Right hindlimb (tissue), 1 donor: ENCODE data around the gene VDAC1.
A peak's percentile ranks its signal among the peaks of the same experiment; 100 is the strongest.
"Not testable (repeated sequence)": the region's sequence is repeated elsewhere in the genome, so short reads cannot be mapped to it uniquely, and the experiment has no call there.

ENCODE experiments used
- DNase-seq: peaks from one replicate; pipeline ENCODE4 v3.0.0-alpha.2; 2018

Gene VDAC1

DNA sequence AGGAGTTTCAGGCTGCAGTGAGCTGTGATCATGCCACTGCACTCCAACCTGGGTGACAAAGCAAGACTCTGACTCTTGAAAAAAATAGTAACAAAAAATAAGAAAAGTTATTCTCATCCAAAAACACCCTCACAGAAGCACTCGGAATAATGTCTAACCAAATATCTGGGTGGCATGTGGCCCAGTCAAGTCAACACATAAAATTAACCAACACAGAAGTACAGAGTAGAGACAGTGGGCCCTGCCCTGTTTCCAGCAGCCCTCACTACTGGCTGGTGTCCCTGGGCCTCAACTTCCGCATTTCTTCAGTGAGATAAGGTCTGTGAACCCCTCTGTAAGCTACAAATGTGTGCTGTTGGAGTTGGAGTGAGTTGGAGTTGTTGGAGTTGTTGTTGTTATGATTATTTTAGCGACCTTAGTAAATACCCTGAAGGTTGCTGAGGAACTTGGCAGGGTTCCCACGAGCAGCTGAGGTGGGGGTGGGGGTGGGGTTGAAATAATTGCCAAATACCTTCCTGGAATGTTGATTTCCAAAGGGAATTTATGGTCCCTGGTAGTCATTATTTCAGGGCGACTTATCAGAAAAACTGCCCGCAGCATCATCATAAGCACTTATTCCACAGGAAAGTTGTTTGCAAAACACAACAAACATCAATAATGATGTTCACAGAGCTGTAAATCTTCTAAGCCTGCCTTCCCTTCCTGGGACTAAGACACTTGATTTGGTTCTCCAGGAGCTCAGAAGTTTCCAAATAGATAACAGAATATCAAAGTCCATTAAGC is 66.5 kb downstream of the VDAC1 start:
- no peak for DNase-seq

DNA sequence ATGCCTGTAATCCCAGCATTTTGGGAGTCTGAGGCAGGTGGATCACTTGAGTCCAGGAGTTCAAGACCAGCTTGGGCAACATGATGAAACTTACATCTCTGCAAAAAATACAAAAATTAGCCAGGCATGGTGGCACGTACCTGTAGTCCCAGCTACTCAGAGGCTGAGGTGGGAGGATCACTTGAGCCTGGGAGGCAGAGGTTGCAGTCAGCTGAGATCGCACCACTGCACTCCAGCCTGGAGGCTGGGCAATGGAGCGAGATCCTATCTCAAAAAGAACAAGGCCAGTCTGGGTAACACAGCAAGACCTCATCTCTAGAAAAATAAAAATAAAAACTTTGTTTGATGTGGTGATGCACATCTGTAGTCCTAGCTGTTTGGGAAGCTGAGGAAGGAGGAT is 67.1 kb downstream of the VDAC1 start:
- not testable (repeated sequence) for DNase-seq

DNA sequence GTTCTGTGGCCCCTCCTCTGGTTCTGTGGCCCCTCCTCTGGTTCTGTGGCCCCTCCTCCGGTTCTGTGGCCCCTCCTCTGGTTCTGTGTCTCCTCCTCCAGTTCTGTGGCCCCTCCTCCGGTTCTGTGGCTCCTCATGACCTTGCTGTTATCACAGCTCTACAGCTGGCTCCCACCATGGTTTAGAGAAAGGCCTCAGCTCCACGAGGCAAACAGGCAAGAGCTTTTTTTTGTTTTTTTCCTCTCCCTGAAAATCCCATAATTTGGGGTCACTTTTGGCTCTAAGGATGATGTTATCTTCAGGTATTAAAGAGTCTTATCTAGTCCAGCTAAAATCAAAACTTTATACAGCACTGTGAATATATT is 68.1 kb downstream of the VDAC1 start:
- DNase-seq, result no peak

DNA sequence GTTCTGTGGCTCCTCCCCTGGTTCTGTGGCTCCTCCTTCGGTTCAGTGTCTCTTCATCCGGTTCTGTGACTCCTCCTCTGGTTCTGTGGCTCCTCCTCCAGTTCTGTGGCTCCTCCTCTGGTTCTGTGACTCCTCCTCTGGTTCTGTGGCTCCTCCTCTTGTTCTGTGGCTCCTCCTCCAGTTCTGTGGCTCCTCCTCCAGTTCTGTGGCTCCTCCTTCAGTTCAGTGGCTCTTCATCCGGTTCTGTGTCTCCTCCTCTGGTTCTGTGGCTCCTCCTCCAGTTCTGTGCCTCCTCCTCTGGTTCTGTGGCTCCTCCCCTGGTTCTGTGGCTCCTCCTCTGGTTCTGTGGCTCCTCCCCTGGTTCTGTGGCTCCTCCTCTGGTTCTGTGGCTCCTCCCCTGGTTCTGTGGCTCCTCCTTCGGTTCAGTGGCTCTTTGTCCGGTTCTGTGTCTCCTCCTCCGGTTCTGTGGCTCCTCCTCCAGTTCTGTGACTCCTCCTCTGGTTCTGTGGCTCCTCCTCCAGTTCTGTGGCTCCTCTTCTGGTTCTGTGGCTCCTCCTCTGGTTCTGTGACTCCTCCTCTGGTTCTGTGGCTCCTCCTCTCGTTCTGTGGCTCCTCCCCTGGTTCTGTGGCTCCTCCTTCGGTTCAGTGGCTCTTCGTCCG is 68.7 kb downstream of the VDAC1 start:
- DNase-seq, result not testable (repeated sequence)

DNA sequence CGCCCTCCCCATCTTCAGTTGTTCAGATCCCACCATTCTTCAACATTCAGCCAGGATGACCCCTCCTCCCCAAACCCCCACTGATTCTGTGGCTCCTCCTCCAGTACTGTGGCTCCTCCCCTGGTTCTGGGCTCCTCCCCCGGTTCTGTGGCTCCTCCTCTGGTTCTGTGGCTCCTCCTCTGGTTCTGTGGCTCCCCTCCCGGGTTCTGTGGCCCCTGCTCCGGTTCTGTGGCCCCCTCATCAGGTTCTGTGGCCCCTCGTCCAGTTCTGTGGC is 69.2 kb downstream of the VDAC1 start:
- DNase-seq, result no peak

DNA sequence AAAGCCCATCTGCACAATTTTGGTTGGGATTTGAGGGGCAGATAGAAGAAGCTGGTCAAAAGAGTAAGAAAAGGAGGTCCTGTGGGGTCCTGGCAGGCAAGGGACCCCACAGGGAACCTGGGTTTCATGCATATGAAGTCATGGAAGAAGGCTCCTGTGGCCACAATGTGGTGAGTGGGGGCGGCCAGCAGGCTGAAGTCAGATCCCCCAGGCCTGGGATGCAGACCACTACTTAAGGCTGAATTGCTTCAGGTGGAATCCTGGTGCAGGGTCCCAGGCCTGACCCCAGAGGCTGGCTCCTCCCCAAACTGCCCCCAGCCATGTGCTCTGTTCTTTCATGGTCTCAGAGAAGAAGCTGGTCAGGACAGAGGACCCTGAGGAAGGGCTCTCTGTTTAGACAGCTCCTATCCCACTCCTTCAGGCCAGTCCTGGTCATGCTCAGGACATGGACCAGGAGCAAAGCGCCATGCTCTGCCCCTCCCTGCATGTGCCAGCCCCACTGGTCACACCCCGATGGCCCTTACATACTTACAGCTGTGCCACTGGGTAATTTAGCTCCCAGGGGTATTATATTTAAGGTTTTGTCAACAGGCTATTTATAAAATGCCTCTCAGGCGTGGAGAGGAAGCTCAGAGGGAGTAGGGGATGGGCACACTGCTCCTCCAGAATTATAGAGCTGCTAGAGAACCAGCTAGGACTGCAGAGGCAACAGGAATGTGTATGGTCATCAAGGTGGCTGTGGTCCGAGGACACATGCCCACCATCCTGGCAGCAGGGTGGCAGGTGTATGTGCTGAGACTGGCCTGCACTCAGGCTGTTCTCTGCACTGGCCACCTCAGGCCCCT is 69.7 kb downstream of the VDAC1 start:
- no peak for DNase-seq

DNA sequence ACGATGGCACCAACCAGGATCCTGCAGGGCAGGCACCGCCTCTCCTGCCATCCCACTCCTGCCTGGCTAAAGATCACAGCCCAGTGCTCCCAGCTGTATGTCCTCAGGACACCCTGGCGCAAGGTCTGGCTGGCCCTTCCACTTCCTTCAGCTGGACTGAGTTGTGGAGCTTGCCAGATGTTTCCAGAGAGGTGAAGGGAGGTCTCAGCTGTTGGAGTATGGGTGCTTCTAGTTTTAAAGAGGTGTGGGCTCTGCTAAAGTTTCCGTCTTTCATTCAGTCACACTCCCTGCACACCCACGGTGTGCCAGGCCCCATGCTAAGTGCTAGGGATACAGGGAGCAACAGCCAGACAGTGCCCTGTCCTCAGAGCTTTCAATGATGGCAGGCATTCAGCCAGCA is 70.5 kb downstream of the VDAC1 start:
- DNase-seq, result no peak

DNA sequence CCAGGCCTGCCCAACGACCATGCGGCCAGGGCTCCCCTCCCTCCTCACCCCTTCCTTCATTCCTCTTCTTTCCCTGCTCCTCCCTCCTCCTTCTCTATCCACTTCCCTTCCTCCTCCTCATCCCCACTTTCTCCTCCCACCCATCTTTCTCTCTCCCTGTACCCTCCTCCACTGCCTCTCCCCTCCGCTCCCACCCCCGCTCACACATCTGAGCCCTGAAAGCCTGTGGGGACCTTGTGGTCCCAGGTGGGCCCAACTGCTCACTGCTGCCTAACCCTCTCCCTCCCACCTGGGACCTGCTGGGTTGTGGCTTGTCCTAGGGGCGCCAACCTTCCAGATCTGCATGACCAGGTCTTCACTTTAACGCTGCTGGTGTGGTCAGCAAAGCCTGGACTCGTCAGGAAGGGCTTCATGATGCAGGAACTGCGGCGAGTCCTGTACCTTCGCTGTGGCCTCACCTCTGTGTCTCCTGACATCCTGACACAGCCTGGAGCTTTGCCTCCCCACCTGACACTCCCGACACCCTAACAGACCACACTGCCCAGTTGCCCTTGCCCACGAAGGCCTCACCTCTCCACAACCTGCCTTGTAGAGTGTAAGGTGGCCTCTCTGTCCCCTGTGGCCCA is 71.0 kb downstream of the VDAC1 start:
- no peak for DNase-seq

DNA sequence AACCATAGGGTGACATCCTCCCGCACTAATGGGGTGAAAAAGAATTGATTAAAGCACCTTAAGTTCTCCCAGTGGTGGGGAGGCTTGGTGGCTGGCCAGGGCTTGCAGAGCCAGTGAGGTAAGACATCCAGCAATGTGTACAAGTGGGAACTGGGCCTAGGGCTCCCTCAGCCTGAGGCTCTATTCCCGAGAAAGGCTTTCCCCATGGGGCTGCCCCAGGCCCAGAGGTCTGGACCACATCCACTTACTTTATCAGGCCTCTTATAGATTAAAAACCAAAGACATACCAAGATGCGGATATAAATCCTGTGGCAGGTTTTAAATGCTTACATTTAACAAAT is 71.6 kb downstream of the VDAC1 start:
- no peak for DNase-seq

DNA sequence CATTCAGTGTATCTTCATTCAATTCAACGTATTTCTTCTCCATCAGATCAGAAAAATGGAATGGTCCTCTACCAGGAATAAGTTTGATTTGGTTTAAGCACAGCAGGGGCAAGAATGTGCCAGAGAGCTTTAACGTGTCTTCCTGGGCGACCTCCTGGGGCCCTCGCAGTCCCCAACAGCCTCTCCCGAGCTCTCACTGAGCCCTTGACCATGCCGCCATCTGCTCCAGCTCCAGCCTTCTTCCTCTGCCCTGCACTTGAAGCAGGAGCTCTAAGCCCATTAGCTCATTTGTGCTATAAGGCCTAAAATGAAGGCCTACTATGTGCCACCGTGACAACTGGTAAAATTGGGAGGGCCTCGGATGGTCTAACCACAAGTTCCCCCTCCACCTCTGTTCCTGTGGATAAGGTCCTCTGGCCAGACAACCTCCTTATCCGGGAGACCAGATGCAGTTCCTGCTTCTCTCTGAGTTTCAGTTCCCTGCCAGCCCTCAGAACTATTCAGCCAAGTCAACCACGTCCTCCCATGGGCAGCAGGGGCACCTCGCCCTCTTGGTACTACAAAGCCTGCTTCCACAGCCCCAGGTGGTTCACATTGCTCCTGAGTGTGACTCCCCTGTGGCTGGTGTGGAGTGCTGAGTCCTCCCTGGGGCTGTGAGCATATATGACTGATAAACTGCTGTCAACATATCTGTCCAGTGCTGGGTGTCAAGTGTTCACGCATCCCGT is 72.2 kb downstream of the VDAC1 start:
- no peak for DNase-seq

DNA sequence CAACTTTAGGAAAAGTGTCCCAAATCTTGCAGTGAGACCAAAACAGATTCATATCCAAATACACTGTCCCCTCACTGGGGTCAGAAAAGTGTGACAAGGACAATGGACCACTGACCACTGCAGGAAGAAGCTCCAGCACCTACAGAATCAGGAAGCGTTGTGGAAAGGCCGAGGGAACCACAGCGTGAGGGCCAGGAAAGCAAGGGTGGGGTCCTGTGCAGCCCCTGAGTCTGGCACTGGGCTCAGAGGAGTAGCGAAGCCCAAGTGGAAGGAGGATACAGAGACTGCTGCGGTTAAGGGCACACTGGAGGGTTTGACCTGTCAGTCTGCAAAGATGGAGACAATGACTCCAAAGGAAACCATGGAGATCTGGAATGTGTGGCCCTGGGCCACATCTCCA is 73.2 kb downstream of the VDAC1 start:
- DNase-seq, result no peak

DNA sequence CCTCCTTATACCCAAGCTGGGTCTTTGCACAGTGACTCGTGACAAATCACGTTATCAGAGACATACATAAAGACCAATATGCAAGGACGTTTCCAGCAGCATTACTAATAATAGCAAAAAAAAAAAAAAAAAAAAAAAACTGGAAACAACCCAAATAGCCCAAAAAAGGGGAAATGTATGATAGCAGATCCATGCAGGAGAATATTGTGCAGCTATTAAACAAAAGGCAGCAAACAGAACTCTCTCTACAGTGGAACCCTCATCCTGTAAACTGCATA is 74.0 kb downstream of the VDAC1 start:
- DNase-seq, result no peak

DNA sequence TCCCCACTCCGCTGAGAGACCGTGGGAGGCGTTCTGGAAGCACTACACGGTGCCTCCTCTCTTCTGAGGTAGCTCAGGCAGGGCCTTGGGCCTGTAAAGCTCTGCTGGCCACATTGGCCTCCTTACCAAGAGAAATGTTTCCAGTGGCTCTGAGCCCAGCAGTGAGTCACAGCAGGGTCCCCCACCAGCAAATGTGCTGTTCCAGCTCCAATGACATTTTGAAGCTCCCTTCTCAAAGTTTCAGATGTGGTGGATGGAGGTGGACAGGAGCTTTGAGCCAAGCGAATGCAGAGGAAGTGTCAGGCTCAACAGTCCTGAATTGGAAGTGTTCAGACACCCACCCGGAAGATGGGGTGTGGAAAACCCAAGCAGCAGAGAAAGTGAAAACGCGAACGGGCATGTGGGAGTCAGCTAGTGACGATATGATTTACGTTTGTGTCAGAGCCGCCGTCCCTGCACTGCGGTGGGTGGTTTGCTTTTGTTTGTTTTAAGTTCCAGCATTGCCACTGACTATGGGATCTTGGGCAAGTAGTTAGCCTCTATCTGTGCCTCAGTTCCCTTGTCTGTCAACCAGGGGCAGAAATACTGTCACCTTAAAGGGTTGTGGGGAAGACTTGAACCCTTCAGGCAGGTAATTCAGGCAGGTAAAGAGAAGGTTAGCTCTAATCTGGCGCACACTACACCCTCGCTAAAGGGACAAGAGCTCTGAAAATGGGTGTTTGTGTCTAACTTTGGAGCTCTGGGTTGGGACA is 74.5 kb downstream of the VDAC1 start:
- peak; percentile 51 for DNase-seq

DNA sequence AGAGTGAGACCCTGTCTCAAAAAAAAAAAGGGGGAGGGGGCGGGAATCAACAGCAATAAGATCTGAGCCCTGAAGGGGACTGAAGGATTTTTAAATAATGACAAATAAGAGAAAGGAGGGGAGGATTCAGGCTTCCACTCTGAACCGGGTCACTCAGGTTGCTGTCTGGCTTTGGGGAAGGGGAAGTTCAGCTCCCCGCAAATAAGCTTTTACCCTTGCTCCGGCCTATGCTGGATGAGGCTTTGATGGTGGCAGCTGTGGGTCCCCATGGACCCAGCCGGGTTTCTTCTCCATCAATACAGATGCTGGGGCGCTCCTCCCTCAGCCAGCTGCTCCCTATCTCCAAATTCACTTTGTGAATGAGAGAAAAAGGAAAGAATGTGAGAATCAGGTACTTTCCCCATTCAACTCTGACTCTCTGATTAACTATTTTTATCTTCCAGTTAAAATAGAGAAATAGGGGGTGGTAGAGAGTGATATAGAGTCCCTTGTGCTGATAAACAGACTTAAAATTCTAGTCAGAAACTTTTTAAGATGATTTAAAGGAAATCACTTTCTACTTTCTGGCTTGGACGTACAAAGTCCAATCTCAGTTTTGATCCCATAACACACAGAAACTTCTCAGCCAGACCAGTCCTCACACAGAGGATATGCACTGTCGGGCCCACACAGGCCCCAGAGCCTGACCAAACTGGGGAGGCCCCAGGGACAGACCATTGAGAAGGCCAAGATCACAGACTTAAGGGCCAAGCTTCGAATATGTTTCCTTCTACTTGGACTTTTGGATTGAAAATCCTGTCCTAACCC is 76.0 kb downstream of the VDAC1 start:
- DNase-seq, result no peak

DNA sequence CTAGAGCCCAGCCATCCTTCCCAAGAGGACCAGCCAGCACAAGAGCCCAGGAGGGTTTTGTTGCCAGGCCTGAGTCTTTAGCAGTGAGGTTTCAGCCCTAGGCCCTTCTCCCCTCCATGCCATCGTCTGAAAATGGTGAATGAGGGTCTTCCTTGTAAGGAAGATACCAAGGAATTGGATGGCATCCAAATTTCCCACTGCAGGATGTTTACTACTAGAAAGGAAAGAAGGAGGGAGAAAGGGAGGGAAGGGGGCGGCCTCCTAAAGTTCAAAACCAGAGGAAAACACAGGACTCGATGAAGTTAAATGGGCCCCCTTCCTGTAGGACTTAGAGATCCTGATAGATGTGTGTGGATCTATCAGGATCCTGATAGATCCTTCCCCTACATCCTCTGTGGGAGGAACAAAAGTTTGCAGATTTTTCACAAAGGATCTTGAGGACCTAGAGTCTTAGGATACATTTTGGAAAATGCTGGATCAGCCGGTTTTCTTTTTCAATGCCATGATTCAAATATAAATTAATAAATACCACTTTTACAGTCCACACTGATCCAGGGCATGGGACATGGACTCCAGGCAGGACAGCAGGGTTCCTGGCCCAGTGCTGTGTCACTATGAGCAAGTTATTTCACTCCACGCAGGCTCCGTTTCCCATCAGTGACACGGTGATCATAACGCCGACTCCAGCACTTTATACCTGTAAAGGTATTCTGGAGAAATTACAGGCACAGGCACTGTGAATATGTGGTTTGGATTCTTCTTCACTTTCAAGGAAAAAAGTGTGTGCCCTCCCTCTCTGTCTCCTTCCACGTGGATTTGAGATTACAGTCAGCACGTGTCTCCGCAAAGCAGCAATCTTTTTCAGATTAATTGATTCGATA is 77.2 kb downstream of the VDAC1 start:
- no peak for DNase-seq

DNA sequence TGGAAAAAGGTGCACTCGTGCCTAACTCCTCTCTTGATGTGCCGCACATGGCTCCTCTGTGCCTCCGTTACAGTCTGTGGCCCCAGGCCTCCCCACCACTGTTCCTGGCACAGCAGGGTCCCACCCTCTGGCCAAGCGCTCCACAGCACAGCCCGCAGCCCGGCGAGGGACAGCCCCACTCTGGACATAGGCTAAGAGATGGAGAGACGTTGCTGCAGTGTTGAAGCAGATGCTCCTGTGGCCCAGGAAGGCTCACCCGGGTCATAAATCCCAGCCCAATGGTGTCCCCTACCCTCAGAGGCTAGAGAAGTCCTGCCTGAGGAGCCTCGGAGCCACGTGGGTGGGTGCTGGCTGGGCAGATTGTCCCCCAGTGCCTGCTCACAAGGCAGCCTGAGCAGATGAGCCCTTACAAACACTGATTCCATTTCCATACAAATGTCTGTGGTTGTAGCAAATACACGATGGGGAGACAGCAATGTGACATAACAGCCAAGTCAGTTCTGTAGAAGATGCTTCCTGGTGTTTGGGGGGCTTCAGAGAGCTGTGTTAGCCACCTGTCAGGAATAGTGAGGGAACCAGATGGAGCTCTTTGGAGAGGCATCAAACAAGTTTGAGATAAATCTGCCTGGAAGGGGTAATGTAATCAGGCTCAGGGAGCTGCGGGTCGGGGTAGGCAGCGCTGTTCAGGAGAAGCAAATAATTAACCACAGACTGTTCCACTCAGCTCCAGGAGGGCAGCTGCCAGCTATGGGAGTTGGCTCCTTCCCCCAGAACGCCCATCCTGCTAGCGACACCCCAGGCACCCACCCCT is 78.1 kb downstream of the VDAC1 start:
- no peak for DNase-seq

DNA sequence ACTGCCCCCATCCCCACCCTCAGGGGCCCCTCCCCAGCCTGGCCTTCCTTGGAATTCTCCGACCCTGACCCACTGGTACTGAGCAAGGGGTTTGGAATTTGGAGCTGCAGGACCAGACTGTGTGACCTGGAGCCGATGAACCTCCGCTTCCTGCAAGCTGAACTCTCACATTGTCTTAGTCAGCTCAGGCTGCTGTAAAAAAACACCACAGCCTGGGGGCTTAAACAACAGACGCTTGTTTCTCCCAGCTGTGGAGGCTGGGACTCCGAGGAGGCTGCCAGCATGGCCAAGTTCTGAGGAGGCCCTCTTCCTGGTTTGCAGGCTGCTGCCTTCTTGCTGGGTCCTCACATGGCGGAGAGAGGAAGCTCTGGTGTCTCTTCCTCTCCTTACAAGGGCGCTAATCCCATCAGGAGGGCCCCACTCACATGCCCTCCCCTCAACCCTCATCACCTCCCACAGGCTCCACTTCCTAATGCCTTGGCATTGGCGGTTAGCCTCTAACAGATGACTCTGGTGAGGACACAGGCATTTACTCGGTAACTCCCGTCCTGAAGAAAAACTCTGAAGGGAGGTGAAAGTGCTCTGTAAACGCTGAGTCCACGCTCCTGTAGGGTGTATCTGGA is 78.8 kb downstream of the VDAC1 start:
- no peak for DNase-seq

DNA sequence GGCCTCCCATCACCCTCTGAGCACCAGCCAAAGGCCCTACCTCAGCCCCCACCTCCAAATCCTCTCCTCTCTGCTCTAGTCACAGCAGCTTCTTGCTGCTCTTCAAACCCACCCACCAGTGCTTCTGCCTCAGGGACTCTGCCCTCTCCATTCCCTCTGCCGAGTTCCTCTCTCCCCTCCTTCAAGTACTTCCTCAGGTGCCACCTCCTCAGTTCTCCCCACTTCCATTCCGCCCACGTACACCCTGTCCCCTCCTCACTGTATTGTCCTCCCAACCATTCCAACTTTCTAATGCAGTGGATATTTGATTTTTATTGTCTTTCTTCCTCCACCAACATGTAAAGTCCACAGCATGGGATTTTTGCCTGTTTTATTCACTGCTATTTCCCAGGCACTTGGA is 79.5 kb downstream of the VDAC1 start:
- no peak for DNase-seq

DNA sequence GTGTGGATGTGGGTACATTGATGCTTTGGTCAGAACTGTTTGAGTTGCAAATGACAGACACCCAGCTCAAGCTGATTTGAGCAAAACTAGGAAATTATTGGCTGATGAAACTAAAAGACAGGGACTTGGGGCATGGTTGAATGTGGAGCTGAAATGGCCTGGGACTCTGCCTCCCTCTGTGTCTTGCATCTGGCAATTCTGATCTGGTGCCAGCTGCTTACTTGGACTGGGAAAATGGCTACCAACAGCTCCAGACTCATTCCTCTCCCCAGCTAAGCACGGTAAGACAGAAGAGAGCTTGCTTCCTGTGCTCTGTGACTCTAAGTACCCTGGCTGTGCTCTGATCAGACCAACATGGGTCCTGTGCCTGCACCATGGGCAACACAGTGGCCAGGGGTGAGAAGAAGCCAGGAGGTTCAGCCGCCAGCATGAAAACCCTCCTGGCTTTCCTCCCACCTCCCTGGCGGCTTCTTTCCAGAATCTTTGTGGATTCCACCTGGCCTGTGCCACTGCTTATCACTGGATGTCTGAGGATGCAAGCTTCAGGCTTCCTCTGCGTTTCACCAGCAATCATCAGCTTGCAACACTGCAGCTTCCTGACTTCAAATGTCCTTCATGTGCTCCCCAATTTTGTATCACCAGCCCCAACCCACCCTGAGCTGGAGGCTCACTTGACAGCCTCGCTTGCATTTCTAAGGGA is 80.4 kb downstream of the VDAC1 start:
- no peak for DNase-seq
